Renal cortex interstitium (tissue), 11 donors: ENCODE data around the gene CDCA7L. TPM values are rescaled to one million over a fixed set of nuclear protein-coding genes. Genes with fewer than 3 reads are reported as not detected.
A peak's percentile ranks its signal among the peaks of the same experiment; 100 is the strongest.
"Not testable (repeated sequence)": the region's sequence is repeated elsewhere in the genome, so short reads cannot be mapped to it uniquely, and the experiment has no call there.

Experiments used
- DNase-seq, 11 donors: peaks; one replicate each; pipeline ENCODE4 v3.0.0-alpha.2; 2013; ENCODE audit warnings: low read depth in 9 of 11, low spot score in 4 of 11; ENCODE audit errors: extremely low read depth in 1 of 11
- polyA plus RNA-seq, 3 donors: library from polyadenylated mRNA; unstranded; fragments of 120-200 nt; gene quantifications; one replicate each; pipeline ENCODE4 v1.2.1, GENCODE V29; 2013; ENCODE audit not compliant: insufficient read length in 3 of 3

The CDCA7L gene
- polyA plus RNA-seq, 3 donors: 56.6 to 65.7 (median 57.0) TPM

DNA sequence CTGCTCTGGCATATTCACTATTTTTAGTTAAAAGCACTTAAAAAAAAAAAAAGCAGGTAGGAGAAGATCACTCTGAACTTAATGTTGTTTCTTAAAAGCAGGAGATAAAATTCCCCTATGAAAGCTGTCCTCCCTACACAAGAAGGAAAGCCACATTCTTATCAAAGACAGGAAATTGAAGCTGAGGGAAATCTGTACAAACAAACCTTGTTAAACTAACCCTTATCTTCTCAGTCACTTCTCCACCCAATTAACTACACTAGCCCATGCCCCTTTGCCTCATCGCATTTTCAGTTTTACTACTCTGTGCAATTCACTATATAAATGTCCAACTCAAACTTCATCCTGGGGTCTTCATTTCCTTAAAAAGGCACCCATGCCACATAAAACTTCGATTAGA lies 2.7 kb upstream of the CDCA7L start:
- no peak for DNase-seq

DNA sequence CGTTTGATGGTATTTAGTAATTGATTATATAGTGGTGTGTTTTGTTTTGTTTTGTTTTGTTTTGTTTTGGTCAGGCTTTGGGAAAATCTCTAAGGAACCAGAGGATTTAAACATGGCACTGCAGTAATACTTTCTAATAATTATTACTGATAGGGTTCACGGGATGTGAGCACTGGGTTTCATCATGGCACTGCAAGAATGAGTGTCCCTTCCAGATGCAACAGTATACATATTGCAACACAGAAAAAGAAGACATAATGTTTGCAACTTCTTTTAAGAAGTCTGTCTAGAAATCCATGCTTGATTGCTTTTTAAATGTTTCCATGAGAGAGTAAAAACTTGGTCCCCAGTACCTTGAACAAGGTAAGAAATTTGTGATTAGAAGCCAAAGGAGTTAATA lies 2.2 kb upstream of the CDCA7L start:
- no peak for DNase-seq

DNA sequence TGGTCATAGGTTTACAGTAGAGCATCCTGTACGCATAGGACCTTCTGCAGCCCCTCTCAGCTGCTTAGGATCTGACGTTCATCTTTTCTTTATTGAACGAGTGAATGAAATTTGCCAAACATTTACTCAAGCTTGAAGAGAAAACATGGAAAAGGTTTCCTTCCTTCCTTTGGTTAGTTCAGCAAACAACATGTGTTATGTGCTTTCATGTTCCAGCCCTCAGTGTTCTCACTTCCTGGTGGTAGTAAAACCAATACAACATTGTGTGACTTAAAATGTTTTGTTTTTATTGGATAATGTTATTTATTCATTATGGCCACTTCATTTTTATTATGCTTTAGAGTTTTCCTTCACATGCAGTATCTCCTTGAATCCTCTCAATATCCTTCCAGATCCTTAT lies 1.4 kb upstream of the CDCA7L start:
- no peak for DNase-seq

DNA sequence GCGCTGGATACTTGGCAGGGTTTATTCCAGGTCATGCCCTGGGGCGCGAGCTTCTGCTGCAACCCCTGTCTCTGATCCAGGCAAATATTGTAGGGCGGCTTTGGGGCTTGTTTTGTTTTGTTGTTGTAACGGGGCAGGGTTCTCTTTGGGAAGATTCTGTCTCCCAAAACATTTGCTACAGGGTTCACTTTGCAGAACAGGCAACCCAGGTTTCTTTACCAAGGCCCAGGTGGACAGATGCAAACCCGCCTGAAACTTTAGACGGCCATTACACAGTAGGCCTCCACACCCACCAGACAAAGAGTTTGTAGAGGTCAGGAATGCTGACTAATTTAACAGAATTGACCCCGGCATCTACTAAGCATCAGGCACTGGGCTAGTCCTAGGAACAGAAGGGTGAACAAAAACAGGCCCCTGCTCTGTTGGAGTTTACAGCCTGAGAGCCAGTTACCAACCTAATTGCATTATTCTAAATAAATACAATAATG lies 567 bp upstream of the CDCA7L start:
- no peak for DNase-seq

DNA sequence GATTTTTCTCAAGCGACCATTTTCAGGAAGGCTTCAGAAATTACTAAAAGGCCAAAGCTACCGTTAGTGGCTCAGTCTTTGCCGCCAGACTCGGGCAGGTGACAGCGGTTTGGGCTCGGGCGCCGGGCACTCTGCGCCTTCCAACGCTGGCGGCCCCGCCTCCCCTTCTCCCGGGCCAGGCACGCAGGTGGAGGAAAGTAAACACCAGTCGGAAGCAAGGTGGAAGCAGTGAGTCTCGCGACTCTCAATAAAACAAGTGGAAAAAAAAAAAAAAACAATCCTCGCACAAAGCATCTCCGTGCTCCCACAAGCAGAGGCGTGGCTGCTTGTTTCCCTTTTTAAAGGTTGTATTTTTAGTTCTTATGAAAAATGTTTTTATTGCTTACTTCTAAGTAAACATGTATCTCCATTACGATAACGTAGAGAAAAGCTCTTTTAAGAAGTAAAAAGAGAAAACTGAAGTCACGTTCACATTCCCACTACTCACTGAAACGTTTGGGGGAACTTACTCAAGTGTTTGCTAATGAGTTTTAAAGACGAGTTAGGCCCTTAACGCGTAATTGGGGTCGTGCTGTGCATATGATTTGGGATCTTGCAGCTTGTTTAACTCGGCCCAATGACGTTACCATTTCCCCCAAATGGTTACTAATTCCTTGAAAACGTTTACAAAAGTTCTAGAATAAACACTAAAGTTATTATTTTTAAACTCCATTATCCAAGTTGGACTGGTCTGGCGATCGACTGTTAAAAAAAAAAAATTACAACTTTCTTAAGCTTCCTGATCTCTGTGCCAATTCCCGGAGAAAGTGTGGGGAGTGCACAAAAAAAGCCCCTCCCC lies 864 bp downstream of the CDCA7L start:
- peak in 6 of 11 donors; percentile 18 to 55 (median 48) for DNase-seq

DNA sequence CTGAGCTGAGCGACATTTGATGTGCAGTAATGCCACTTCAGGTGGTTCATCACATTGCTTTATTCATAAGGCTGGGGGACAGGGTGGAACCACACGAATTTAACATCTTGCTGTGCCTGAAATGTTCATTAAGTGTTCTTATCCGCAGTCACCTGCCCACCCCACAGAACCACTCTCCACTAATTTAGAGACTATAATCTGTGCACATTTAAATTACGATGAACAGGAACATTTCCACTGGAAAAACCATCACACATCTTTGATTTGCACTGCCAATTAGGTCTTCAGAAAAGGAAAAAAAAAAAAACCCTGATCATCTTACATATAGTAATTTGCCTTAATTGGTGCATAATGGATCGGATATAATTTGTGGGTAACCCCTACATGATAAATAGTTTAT lies 2.3 kb downstream of the CDCA7L start:
- DNase-seq: no peak

DNA sequence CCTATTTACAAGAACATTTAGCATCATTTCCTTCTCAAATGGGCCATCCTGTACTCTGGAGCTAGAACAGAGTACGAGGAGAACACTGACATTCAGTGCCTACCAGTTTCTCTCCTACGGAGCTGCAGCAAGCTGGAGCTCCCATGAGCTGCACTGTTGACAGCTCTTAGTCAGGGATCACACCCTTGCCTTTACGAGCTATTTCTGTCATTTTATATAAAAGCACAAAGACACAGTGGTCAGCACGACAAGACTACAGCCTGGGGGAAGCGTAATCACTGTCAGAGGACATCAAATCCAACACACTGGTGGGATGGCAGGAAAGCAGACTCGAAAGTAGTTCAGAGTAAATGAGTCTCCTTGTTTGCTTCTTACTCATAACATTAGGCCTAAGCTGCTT lies 2.7 kb downstream of the CDCA7L start:
- DNase-seq: no peak

DNA sequence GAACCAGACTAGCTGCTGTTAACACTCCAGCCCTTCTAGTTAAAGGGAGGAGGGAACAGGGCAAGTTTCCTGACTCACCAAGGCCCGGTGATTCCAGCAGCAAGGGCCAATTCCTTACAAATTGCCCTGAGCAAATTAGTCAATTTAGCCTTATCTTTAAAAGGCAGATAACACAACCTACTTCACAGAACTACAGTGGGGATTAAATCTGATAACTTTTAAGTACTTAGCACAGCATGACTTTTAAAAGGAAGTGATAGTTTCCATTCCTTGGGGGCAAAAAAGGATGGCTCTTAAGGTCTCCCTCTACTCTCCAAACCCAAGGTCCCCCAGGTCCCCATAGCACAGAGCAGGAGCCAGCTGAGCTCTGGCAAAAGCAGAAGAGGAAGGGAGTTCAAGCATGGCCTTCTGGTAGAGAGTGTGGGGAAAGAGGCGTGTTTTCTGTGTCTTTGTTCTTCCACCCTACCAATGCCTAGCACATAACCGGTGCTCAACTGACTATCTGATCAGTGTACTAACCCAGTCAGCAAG lies 4.0 kb downstream of the CDCA7L start:
- DNase-seq: no peak

DNA sequence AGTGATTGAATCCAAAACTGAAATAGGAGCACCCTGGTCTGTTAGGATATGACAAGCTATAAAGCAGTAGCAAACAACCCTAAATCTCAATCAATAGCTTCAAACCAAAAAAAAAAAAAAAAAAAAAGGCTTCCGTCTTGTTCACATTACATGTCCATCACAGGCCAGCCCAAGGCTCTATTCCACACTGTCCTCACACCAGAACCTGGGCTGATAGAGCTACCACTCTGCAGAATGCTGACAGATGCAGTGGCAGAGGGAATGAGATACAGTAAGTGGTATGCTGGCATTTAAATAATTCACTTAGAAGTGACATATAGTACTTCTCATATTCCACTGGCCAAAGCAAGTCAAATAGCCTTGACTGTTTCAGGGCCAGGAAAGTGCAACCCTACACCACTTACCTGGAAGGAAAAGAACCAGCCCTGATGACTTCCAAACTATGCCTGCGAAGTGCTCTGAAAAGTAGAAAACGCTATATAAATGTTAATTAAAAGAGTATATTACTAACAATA lies 5.8 kb downstream of the CDCA7L start:
- DNase-seq: no peak

DNA sequence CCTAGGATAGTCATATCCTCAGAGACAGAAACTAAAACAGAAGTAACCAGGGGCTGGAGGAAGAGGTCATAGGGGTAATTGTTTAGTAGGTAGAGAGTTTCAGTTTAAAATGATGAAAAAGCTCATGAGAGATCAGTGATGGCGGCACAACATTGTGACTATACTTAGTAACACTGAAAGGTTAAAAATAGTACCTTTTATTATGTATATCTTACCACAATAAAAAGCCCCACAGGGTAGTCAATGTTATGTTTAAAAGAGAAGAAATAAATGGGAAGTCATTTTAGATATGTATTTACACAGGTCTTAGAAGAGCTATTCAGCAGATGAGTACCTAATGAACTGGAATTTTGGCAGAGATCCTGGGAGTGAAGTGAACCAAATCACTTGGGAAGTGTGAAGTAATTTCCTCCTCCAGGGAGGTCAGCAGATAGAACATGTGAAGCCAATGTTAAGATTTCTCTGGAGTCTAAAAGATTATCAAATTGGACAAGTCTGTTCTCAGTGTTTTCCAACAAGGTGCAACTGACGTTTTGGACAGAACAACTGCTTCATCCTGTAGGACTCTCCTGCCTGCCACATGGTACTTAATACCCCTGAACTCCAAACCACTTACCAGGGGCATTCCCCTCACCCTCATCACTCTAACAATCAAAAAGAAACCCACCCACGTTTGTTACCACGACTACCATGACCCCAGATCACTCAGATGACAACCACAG lies 6.4 kb downstream of the CDCA7L start:
- no peak for DNase-seq

DNA sequence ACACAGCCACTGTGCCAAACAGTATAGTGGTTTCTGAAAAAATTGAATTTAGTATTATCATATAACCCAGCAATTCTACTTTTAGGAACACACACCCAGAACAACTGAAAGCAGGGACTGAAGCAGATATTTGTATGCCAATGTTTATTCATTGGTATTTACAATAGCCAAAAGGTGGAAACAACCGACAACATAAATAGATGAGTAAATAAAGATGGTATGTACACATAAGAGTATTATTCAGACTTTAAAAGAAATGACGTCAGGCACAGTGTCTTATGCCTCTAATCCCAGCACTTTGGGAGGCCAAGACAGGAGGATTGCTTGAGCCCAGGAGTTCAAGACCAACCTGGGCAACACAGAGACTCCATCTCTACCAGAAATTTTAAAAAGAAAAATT lies 7.2 kb downstream of the CDCA7L start:
- no peak for DNase-seq

DNA sequence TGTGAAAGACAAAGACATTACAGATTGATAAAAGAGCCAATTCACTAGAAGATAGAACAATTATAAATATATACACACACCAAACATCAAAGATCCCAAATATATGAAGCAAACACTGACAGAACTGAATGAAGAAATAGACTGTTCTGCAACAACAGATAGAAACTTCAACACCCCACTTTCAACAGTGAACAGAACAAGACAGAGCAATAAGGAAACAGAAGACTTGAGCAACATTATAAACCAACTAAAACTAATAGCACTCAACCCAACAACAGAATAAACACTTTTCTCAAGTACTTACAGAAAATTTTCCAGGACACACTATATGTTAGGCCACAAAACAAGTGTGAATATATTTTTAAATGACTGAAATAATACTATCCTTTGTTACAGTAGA lies 10.9 kb downstream of the CDCA7L start:
- DNase-seq: no peak

DNA sequence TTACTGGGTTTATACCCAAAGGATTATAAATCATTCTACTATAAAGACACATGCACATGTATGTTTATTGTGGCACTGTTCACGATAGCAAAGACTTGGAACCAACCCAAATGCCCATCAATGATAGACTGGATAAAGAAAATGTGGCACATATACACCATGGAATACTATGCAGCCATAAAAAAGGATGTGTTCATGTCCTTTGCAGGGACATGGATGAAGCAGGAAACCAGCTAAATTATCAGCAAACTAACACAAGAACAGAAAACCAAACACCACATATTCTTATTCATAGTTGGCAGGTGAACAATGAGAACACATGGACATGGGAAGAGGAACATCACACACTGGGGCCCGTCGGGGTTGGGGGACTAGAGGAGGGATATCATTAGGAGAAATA lies 12.4 kb downstream of the CDCA7L start:
- DNase-seq: not testable (repeated sequence)

DNA sequence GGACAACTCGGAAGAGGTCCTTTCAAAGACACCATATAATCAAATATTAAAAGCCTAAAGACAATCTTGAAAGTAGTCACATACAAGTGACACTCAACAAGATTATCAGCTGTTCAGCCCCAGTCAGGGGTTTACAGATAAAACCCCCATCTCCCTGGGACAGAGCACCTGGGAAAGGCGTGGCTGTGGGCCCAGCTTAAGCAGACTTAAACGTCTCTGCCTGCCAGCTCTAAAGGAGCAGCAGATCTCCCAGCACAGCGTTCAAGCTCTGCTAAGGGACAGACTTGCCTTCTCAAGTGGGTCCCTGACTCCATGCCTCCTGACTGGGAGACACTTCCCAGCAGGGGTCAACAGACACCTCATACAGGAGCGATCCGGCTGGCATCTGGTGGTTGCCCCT lies 18.0 kb downstream of the CDCA7L start:
- no peak for DNase-seq

DNA sequence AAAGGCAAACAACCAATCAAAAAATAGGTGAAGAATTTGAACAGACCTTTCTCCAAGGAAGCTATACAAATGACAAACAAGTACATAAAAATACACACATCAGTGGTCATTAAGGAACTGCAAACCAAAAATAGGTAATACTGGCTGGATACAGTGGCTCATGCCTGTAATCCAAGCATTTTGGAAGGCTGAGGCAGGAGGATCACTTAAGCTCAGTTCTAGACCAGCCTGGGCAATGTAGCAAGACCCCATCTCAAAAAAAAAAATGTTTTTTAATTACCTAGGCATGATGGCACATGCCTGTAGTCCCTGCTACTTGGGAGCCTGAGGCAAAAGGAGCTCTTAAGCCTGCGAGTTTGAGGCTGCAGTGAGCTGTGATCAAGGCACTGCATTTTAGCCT lies 19.3 kb downstream of the CDCA7L start:
- no peak for DNase-seq

DNA sequence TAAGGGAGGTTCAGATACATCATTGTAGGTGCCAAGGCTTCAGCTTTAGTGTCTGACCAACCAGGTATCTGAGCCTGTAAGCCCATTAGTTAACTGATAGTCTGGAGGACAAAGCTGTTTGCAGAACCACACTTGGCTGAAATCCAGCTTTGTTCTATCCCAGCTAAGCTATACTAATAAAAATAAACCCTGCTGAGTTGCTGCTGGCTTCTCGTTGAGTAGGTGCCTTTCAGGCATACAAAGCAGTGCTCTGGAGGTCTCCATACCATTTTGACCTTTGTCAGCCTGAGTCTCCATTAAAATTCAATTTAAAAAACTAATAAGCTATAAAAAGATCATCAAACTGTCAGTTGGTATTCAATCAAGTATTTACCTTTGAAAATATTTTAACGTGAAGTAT lies 22.0 kb downstream of the CDCA7L start:
- no peak for DNase-seq

DNA sequence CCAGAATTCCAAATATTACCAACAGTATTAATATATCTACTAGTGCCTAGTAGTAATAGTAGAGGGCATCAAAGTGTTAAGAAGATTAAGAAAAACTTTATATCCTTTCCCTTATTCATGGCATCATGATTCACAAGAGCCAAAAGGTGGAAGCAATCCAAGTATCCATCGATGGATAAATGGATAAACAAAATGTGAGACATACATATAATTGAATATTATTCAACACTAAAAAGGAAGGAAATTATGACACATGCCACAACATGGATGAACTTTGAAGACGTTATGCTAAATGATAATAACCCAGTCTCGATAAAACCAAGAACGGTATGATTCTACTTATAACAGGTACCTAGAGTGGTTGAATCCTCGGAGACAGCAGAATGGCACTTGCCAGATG lies 23.1 kb downstream of the CDCA7L start:
- no peak for DNase-seq

DNA sequence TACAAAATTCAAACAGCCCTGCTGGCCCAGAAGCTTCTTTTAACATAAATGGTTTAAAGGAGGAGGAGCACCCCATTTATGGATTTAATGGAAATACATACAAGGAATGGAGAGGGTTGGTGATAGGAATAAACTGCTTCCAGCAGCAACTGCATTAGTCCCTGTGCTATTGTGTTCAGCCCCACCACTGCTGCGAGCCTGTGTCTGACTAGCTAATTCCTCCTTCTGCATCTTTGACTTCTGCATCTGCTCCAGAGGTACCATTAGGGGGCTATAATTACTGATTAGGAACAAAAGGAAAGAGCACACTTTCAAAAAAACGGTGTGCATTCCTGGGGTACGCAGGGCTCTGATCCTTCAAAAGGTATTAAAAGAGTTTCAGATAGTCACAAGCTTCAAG lies 24.8 kb downstream of the CDCA7L start:
- no peak for DNase-seq

DNA sequence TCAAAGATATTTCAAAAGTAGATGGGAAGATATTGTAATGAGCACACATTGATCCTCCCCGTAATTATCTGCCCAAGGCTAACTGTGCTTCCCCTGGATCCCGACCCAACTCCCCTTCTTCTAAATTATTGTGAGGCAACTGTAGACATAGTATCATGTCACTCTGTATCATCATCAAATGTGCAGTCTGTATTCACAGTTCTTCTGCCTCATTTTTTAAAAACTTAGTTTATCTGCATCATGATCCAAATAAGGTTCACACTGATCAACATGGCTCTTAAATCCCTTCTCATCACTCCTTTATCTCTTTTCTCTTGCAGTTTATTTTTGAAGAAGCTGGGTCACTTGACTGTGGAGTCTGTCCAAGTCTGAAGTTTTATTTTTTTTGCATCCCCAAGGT lies 27.5 kb downstream of the CDCA7L start:
- no peak for DNase-seq

DNA sequence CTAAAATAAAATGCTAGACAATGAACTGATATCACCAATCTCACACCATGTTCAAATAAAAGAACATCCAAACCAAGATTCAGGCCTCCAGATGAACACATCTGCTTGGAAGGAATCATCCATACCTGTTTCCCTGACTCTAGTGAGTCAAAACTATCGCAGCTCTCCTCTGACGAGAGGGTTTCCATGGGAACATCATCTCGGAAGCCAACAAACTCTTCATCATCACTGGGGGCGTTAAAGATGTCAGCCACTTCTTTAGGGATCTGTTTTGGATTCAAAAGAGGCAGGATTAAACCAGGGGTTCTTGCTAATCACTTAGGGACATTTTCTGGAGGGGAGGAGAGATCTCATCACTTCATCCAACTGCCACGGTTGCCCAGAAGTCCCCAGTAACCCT lies 29.1 kb downstream of the CDCA7L start:
- DNase-seq: no peak
